Gastroesophageal sphincter (tissue), 3 donors: ENCODE data around the gene CSNK2B.

Experiments used
- CTCF ChIP-seq, 4 experiments: fragments of 200-600 bp in 2 of 4; fragments of 450-650 bp in 2 of 4; sonication (generic) in 1 of 4; IDR thresholded peaks; one replicate each; pipeline ENCODE4 v1.5.1; 2017 to 2019; ENCODE audit warnings: antibody characterized with exemption in 4 of 4, mild to moderate bottlenecking in 2 of 4, moderate library complexity in 2 of 4
- EP300 ChIP-seq: sonication (generic); formaldehyde crosslinking; IDR thresholded peaks from one replicate; pipeline ENCODE4 v1.6.1; 2017; ENCODE audit warnings: antibody characterized with exemption, mild to moderate bottlenecking
- POLR2A ChIP-seq, 2 donors: fragments of 450-650 bp; IDR thresholded peaks; one replicate each; pipeline ENCODE4 v1.6.1; 2017; ENCODE audit warnings: antibody characterized with exemption in 2 of 2, mild to moderate bottlenecking in 2 of 2, moderate library complexity in 1 of 2
- POLR2AphosphoS5 ChIP-seq: sonication (generic); formaldehyde crosslinking; IDR thresholded peaks from one replicate; pipeline ENCODE4 v1.6.1; 2017; ENCODE audit warnings: antibody characterized with exemption

DNA sequence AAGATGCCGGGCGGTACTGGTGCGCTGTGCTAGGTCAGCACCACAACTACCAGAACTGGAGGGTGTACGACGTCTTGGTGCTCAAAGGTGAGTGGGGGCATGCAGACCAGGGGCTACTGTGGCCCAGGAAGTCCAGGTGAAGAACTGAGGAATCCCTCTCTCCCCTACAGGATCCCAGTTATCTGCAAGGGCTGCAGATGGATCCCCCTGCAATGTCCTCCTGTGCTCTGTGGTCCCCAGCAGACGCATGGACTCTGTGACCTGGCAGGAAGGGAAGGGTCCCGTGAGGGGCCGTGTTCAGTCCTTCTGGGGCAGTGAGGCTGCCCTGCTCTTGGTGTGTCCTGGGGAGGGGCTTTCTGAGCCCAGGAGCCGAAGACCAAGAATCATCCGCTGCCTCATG is 41.8 kb downstream of the CSNK2B start:
- no peak for TF ChIP-seq POLR2A (IDR thresholded peaks at IDR 0.05)
- no peak for TF ChIP-seq CTCF (IDR thresholded peaks at IDR 0.05)
- no peak for TF ChIP-seq EP300
- TF ChIP-seq POLR2AphosphoS5: no peak
